Endothelial cell of umbilical vein (primary cell): Measurements from ENCODE around the gene LUC7L2. TPM values are rescaled to one million over a fixed set of nuclear protein-coding genes. Genes with fewer than 3 reads are reported as not detected.
A peak's percentile ranks its signal among the peaks of the same experiment; 100 is the strongest.

Source experiments
- BruUV-seq: library from RNA; stranded (reverse); fragments of 400-500 nt; replicated peaks from 2 replicates; lab custom pipeline; 2021; lab: Mats Ljungman, UMichigan
- CTCF ChIA-PET: fragments of 300-600, 350-600 bp; sonication (Branson Sonifier 250); formaldehyde crosslinking; loops from one replicate; lab custom pipeline; 2021; ENCODE audit warnings: antibody characterized with exemption, inconsistent platforms; lab: Charles Lee
- POLR2A ChIA-PET: fragments of 300-600, 350-600 bp; sonication (Branson Sonifier 250); formaldehyde crosslinking; loops from one replicate; lab custom pipeline; 2021; ENCODE audit warnings: antibody characterized with exemption, inconsistent platforms; lab: Charles Lee
- DNase-seq: peaks from one replicate; pipeline ENCODE4 v3.0.0-alpha.2; 2011; ENCODE audit warnings: low read depth, low spot score
- FAIRE-seq: peaks from 2 replicates; lab custom pipeline; 2011; peaks lifted over from hg19 to GRCh38; lab: Jason Lieb, UNC
- H2AFZ ChIP-seq: 2 replicates; pipeline ENCODE4 v1.6.0; 2012; ENCODE audit warnings: low read depth, low read length, control low read depth, inconsistent platforms
- H3K27ac ChIP-seq: 2 replicates; pipeline ENCODE4 v1.5.1; 2011; ENCODE audit warnings: low read depth, mild to moderate bottlenecking, control low read depth, low read length, moderate library complexity; ENCODE audit not compliant: insufficient read depth
- H3K27me3 ChIP-seq, 2 experiments: 2 replicates each; pipeline versions ENCODE4 v1.6.0 to v1.6.1; 2011; ENCODE audit warnings: low read length in 2 of 2, mixed read lengths in 1 of 2; ENCODE audit not compliant: control insufficient read depth in 2 of 2, insufficient read depth in 2 of 2
- H3K36me3 ChIP-seq, 2 experiments: 2 replicates in 1 of 2; 3 replicates in 1 of 2; pipeline ENCODE4 v1.5.1; 2011; ENCODE audit warnings: low read length in 2 of 2, mild to moderate bottlenecking in 1 of 2, moderate library complexity in 1 of 2; ENCODE audit not compliant: control insufficient read depth in 2 of 2, insufficient read depth in 2 of 2; ENCODE audit errors: extremely low read depth in 1 of 2
- H3K4me1 ChIP-seq: 3 replicates; pipeline ENCODE4 v1.5.1; 2011; ENCODE audit warnings: mild to moderate bottlenecking, low read length; ENCODE audit not compliant: control insufficient read depth, insufficient read depth; ENCODE audit errors: extremely low read depth
- H3K4me2 ChIP-seq: 2 replicates; pipeline ENCODE4 v1.6.1; 2011; ENCODE audit warnings: low read length, control low read depth, mixed read lengths; ENCODE audit not compliant: insufficient read depth
- H3K4me3 ChIP-seq, 3 experiments: fragments of 200-600 bp in 1 of 3; sonication (generic), shearing (Covaris generic) in 1 of 3; replicated peaks in 1 of 3; 2 replicates each; pipeline ENCODE4 v1.5.1; 2011 to 2016; ENCODE audit warnings: control low read depth in 3 of 3, low read length in 3 of 3, mild to moderate bottlenecking in 2 of 3, inconsistent platforms in 1 of 3, low read depth in 1 of 3, moderate library complexity in 1 of 3; ENCODE audit not compliant: insufficient read depth in 1 of 3
- H3K79me2 ChIP-seq: 2 replicates; pipeline ENCODE4 v1.6.0; 2012; ENCODE audit warnings: low read length, inconsistent platforms; ENCODE audit not compliant: control insufficient read depth, insufficient read depth
- H3K9ac ChIP-seq: replicated peaks from 2 replicates; pipeline ENCODE3; 2011; ENCODE audit warnings: low read length, control low read depth; ENCODE audit not compliant: insufficient read depth; ENCODE audit errors: extremely low read depth
- H3K9me1 ChIP-seq: replicated peaks from 3 replicates; pipeline ENCODE4 v1.6.0; 2011; ENCODE audit warnings: mild to moderate bottlenecking, low read length; ENCODE audit not compliant: control insufficient read depth, insufficient read depth; ENCODE audit errors: extremely low read depth
- H3K9me3 ChIP-seq: replicated peaks from 2 replicates; pipeline ENCODE4 v1.5.1; 2012; ENCODE audit warnings: low read length, inconsistent platforms; ENCODE audit not compliant: control insufficient read depth, insufficient read depth
- H4K20me1 ChIP-seq: replicated peaks from 2 replicates; pipeline ENCODE3; 2011; ENCODE audit warnings: mild to moderate bottlenecking, low read length; ENCODE audit not compliant: control insufficient read depth, insufficient read depth; ENCODE audit errors: extremely low read depth
- EZH2 ChIP-seq: IDR thresholded peaks from 2 replicates; pipeline ENCODE4 v1.6.1; 2012; ENCODE audit warnings: borderline replicate concordance, low read depth, mild to moderate bottlenecking, moderate library complexity, low read length, inconsistent platforms; ENCODE audit not compliant: severe bottlenecking
- FOS ChIP-seq: IDR thresholded peaks from 2 replicates; pipeline ENCODE4 v1.6.1; 2011; ENCODE audit warnings: mild to moderate bottlenecking, low read length, moderate library complexity, borderline replicate concordance; ENCODE audit not compliant: insufficient read depth
- GATA2 ChIP-seq: IDR thresholded peaks from 2 replicates; pipeline ENCODE4 v1.7.0; 2011; ENCODE audit warnings: low read depth, mild to moderate bottlenecking, moderate library complexity, mixed read lengths, low read length; ENCODE audit not compliant: insufficient read length, insufficient read depth
- JUN ChIP-seq: IDR thresholded peaks from 2 replicates; pipeline ENCODE4 v1.6.1; 2011; ENCODE audit warnings: borderline replicate concordance, low read depth; ENCODE audit not compliant: insufficient read length, insufficient read depth
- MYC ChIP-seq: IDR thresholded peaks from one replicate; pipeline ENCODE4 v1.6.1; 2011; ENCODE audit warnings: mild to moderate bottlenecking, low read depth, low read length
- POLR2A ChIP-seq: IDR thresholded peaks from 2 replicates; pipeline ENCODE4 v1.6.1; 2012; ENCODE audit warnings: low read depth, mild to moderate bottlenecking, control low read depth, low read length
- POLR2AphosphoS5 ChIP-seq: IDR thresholded peaks from 2 replicates; pipeline ENCODE4 v1.6.1; 2012; ENCODE audit warnings: low read depth, mild to moderate bottlenecking, control low read depth, low read length, moderate library complexity; ENCODE audit not compliant: insufficient read depth
- dilution Hi-C: fragments of 300-500 bp; cut with MboI; formaldehyde crosslinking; loops from one replicate; pipeline ENCODE4 v1.15.0; 2019; ENCODE audit warnings: low sequenced_read_pairs; ENCODE audit not compliant: extremely low pct_ligation_motif_present
- intact Hi-C: fragments of 100-400 bp; cut with micrococcal nuclease; formaldehyde crosslinking; loops from one replicate; pipeline ENCODE4 v1.10.0; 2022
- polyA plus RNA-seq, 4 experiments: library from polyadenylated mRNA; depleted of rRNA in 3 of 4; stranded (reverse) in 3 of 4; unstranded in 1 of 4; fragments of >200 nt; gene quantifications; 2 replicates each; pipeline versions ENCODE4 v1.2.1 to v1.2.3, GENCODE V29; 2011 to 2012; ENCODE audit warnings: missing spikeins in 1 of 4
- total RNA-seq: library from RNA; stranded (reverse); gene quantifications from 2 replicates; pipeline ENCODE4 v1.2.3, GENCODE V29; 2021
- TF ChIP-seq, protein P1 (sequence below): IDR thresholded peaks from 2 replicates; pipeline ENCODE4 v1.6.1; 2011; ENCODE audit not compliant: insufficient read depth, insufficient read length
- TF ChIP-seq, protein P2 (sequence below), 2 donors: IDR thresholded peaks; 1 replicate in 1 of 2; 2 replicates in 1 of 2; pipeline ENCODE4 v1.5.1; 2011; ENCODE audit warnings: low read length in 2 of 2, mild to moderate bottlenecking in 2 of 2, moderate library complexity in 2 of 2, control low read depth in 1 of 2, inconsistent platforms in 1 of 2, low read depth in 1 of 2; ENCODE audit not compliant: insufficient read depth in 1 of 2; ENCODE audit errors: extremely low read depth in 1 of 2

Gene LUC7L2
- total and polyA plus RNA-seq, 2 donors (not counting 3 experiments of a cell fraction or from before 2014, with no cell fraction given), result 28.0 to 85.8 TPM

DNA sequence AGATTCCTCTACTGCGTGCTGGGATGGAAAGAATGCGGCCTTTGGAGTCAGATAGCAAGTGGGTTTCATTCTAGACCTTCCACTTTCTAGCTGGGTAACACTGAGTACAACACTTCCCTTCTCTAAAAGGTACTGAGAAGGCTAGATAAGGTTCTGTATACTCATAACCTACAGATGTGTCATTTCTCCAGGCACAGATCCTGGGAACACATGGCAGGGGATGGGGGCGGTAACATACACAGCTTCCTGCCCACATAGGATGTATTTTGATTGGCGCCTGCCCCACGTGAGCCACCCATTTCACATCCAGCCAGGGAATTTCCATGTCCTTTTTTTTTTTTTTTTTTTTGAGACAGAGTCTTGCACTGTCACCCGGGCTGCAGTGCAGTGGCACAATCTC, 91.9 kb downstream of the LUC7L2 start:
- peak; percentile 21 for FAIRE-seq
- H3K27ac ChIP-seq, result no peak overlapping the region
- dilution Hi-C loops (no loop called here), intact Hi-C loops (no loop called here)
- no peaks in the 10 kb centered on the region for H3K27me3 ChIP-seq
- no peak overlapping the region for H2AFZ ChIP-seq
- CTCF ChIA-PET, result interaction anchor here (3.2 kb wide), 1 partner anchor 17 kb away, joined by 22 read pairs; no protein-coding TSS in a partner anchor
- no peak overlapping the region for H3K9ac ChIP-seq
- no TSS peak for BruUV-seq
- POLR2A ChIA-PET, result no interaction called here
- H3K9me1 ChIP-seq, result no peaks in the 10 kb centered on the region
- H3K36me3 ChIP-seq, result no peaks in the 10 kb centered on the region
- TF ChIP-seq POLR2A (no peak), MYC (no peak), POLR2AphosphoS5 (no peak), FOS (no peak), JUN (no peak), GATA2 (no peak), EZH2 (no peak)
- TF ChIP-seq, protein P1, sequence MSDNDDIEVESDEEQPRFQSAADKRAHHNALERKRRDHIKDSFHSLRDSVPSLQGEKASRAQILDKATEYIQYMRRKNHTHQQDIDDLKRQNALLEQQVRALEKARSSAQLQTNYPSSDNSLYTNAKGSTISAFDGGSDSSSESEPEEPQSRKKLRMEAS, result no peak
- TF ChIP-seq, protein P2, sequence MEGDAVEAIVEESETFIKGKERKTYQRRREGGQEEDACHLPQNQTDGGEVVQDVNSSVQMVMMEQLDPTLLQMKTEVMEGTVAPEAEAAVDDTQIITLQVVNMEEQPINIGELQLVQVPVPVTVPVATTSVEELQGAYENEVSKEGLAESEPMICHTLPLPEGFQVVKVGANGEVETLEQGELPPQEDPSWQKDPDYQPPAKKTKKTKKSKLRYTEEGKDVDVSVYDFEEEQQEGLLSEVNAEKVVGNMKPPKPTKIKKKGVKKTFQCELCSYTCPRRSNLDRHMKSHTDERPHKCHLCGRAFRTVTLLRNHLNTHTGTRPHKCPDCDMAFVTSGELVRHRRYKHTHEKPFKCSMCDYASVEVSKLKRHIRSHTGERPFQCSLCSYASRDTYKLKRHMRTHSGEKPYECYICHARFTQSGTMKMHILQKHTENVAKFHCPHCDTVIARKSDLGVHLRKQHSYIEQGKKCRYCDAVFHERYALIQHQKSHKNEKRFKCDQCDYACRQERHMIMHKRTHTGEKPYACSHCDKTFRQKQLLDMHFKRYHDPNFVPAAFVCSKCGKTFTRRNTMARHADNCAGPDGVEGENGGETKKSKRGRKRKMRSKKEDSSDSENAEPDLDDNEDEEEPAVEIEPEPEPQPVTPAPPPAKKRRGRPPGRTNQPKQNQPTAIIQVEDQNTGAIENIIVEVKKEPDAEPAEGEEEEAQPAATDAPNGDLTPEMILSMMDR (IDR thresholded peaks at IDR 0.05; ENCODE audit: extremely low read depth in 1 of 2, insufficient read depth in 1 of 2, low read depth in 1 of 2, low read length in 2 of 2), result no peak
- no peaks in the 10 kb centered on the region for H3K4me1 ChIP-seq
- H3K9me3 ChIP-seq, result no peaks in the 10 kb centered on the region
- no peak overlapping the region for H3K4me3 ChIP-seq
- no peak overlapping the region for H3K4me2 ChIP-seq
- H3K79me2 ChIP-seq, result no peaks in the 10 kb centered on the region
- H4K20me1 ChIP-seq, result no peaks in the 10 kb centered on the region
- peak; percentile 35 for DNase-seq
